Spleen (tissue), 11 donors: Measurements from ENCODE around the gene KPNA1. TPM values are rescaled to one million over a fixed set of nuclear protein-coding genes. Genes with fewer than 3 reads are reported as not detected.

Experiments
- DNase-seq: peaks from one replicate; pipeline ENCODE4 v3.0.0-alpha.2; 2020
- H3K27ac ChIP-seq, 8 donors: fragments of 200-600 bp; sonication (generic) in 7 of 8; 1 replicate in 4 of 8; 2 replicates in 4 of 8; pipeline versions ENCODE4 v1.5.0 to v1.8.0; 2016 to 2021; ENCODE audit warnings: inconsistent platforms in 4 of 8, mild to moderate bottlenecking in 4 of 8, moderate library complexity in 1 of 8
- H3K27me3 ChIP-seq, 7 donors: fragments of 200-600 bp; sonication (generic) in 6 of 7; replicated peaks in 1 of 7; 1 replicate in 4 of 7; 2 replicates in 3 of 7; pipeline versions ENCODE4 v1.5.0 to v1.8.0; 2016 to 2021; ENCODE audit warnings: inconsistent platforms in 3 of 7, mild to moderate bottlenecking in 1 of 7
- H3K36me3 ChIP-seq, 6 donors: fragments of 200-600 bp; sonication (generic) in 5 of 6; 1 replicate in 4 of 6; 2 replicates in 2 of 6; pipeline versions ENCODE4 v1.5.0 to v1.8.0; 2016 to 2021; ENCODE audit warnings: inconsistent platforms in 2 of 6
- H3K4me1 ChIP-seq, 6 donors: fragments of 200-600 bp; sonication (generic) in 5 of 6; 1 replicate in 3 of 6; 2 replicates in 3 of 6; pipeline versions ENCODE4 v1.5.0 to v1.8.0; 2016 to 2021; ENCODE audit warnings: inconsistent platforms in 3 of 6
- H3K4me3 ChIP-seq, 8 donors: fragments of 200-600 bp; sonication (generic) in 7 of 8; 1 replicate in 4 of 8; 2 replicates in 4 of 8; pipeline versions ENCODE4 v1.5.0 to v1.8.0; 2016 to 2021; ENCODE audit warnings: inconsistent platforms in 4 of 8, mild to moderate bottlenecking in 4 of 8, moderate library complexity in 2 of 8
- H3K9me3 ChIP-seq, 8 donors: fragments of 200-600 bp; sonication (generic) in 7 of 8; 1 replicate in 4 of 8; 2 replicates in 4 of 8; pipeline versions ENCODE4 v1.5.0 to v1.8.0; 2016 to 2021; ENCODE audit warnings: inconsistent platforms in 4 of 8
- CTCF ChIP-seq, 11 experiments: fragments of 200-600 bp in 7 of 11; fragments of 450-650 bp in 4 of 11; sonication (generic) in 4 of 11; IDR thresholded peaks in 8 of 11; conservative IDR thresholded peaks in 3 of 11; 1 replicate in 7 of 11; 2 replicates in 4 of 11; pipeline versions ENCODE4 v1.4.0 to v1.8.0; 2016 to 2021; ENCODE audit warnings: antibody characterized with exemption in 11 of 11, inconsistent platforms in 4 of 11, mild to moderate bottlenecking in 1 of 11
- POLR2A ChIP-seq, 3 donors: fragments of 450-650 bp; IDR thresholded peaks; one replicate each; pipeline ENCODE4 v1.5.1; 2017; ENCODE audit warnings: antibody characterized with exemption in 3 of 3, mild to moderate bottlenecking in 1 of 3
- POLR2AphosphoS5 ChIP-seq, 3 donors: sonication (generic); formaldehyde crosslinking; IDR thresholded peaks; one replicate each; pipeline ENCODE4 v1.5.1; 2017; ENCODE audit warnings: antibody characterized with exemption in 3 of 3
- WGBS, 5 donors: extraction: QIAGEN DNeasy Blood & Tissue Kit in 3 of 5; methylation state at CpG; one replicate each; pipeline versions ENCODE4 v1.1.5 to v1.1.7; 2013 to 2018; 5-methylcytosine and 5-hydroxymethylcytosine counted together
- intact Hi-C: fragments of 100-400 bp; cut with DNase I; formaldehyde crosslinking; loops from one replicate; pipeline ENCODE4 v1.15.0; 2023; ENCODE audit warnings: low total_unique reads
- polyA plus RNA-seq, 3 donors: library from polyadenylated mRNA; stranded (reverse); fragments of 200-250 nt; gene quantifications; one replicate each; pipeline ENCODE4 v1.2.1, GENCODE V29; 2013
- total RNA-seq, 7 donors: library from RNA; depleted of rRNA in 3 of 7; stranded (reverse); fragments of >200 nt in 3 of 7; fragmentation: NEBNext Ultra II Directional in 4 of 7; extraction: Animal tissue kit (Norgen Biotek cat#: 25700) in 4 of 7; gene quantifications; one replicate each; pipeline versions ENCODE4 v1.1.0 to v1.2.1, GENCODE V29; 2016 to 2021
- donor health status: healthy with polysubstance abuse.
- donor health status: DM: no; HTN: no; CAD: no; lungs with moderate emphysema.
- donor health status: DM: no; HTN: no; CAD: no.
- donor health status: Bipolar disorder and iron deficiency.
- donor health status: healthy.
- donor health status: DM: no; HTN: no; CAD: no.
- donor health status: DM: yes; HTN: yes; CAD: no.

KPNA1 gene
- total and polyA plus RNA-seq, 10 donors: 8.5 to 74.4 (median 45.7) TPM

GRCh38 chr3:122548076-122548475, 33.3 kb upstream of the KPNA1 start:
- Histone ChIP-seq H3K4me3 (no peak overlapping the region), H3K9me3 (no peaks in the 10 kb centered on the region), H3K27ac (no peak overlapping the region), H3K27me3 (no peaks in the 10 kb centered on the region), H3K36me3 (peaks cover 4 to 100% (median 89%) of the 10 kb centered on the region in 6 donors), H3K4me1 (peaks cover 0 to 4% (median 0%) of the 10 kb centered on the region in 6 donors)
- intact Hi-C loops: no loop called here
- no peak for DNase-seq
- TF ChIP-seq POLR2AphosphoS5 (IDR thresholded peaks at IDR 0.05): no peak
- no peak for TF ChIP-seq CTCF (IDR thresholded peaks at IDR 0.05 in 8 of 11, conservative IDR thresholded peaks at IDR 0.05 in 3 of 11)
- no peak for TF ChIP-seq POLR2A (IDR thresholded peaks at IDR 0.05)
- whole genome bisulfite sequencing, 5 donors: 89 to 96% (median 95%) methylated on average over 3 of the region's 3 CpGs

DNA sequence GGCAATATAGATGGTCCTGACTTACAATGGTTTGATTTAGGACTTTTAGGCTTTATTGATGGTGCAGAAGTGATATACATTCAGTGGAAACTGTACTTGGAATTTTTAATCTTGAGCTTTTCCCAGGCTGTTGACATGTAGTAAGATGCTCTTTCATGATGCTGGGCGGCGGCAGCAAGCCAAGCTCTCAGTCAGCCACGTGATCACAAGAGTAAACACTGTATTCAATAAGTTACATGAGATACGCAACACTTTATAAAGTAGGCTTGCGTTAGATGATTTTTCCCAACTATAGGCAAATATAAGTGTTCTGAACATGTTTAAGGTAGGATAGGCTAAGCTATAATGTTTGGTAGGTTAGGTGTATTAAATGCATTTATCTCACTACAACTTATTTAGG, 31.4 kb upstream of the KPNA1 start:
- TF ChIP-seq POLR2A (IDR thresholded peaks at IDR 0.05): no peak
- no peak for TF ChIP-seq CTCF (IDR thresholded peaks at IDR 0.05 in 8 of 11, conservative IDR thresholded peaks at IDR 0.05 in 3 of 11)
- no peak for TF ChIP-seq POLR2AphosphoS5 (IDR thresholded peaks at IDR 0.05)
- no peak overlapping the region for H3K27ac ChIP-seq
- H3K4me3 ChIP-seq: no peak overlapping the region
- no peaks in the 10 kb centered on the region for H3K4me1 ChIP-seq
- no peak for DNase-seq
- WGBS, 5 donors: 92 to 97% (median 95%) methylated on average over 5 of the region's 5 CpGs
- H3K9me3 ChIP-seq: no peaks in the 10 kb centered on the region
- no peaks in the 10 kb centered on the region for H3K27me3 ChIP-seq
- intact Hi-C loops: no loop called here
- H3K36me3 ChIP-seq: peaks cover 0 to 100% (median 87%) of the 10 kb centered on the region in 6 donors

- H3K4me1 ChIP-seq: peaks cover 0 to 23% (median 5%) of the 10 kb centered on the region in 6 donors
- no peaks in the 10 kb centered on the region for H3K27me3 ChIP-seq
- H3K27ac ChIP-seq: peak overlapping the region in 2 of 8 donors; percentile 28 to 43
- H3K9me3 ChIP-seq: no peaks in the 10 kb centered on the region
- no peak overlapping the region for H3K4me3 ChIP-seq
- intact Hi-C loops: no loop called here
- peaks cover 9 to 100% (median 81%) of the 10 kb centered on the region in 6 donors for H3K36me3 ChIP-seq
- DNase-seq: no peak
- 71 to 88% (median 82%) methylated on average over 7 of the region's 7 CpGs for WGBS, 5 donors
- TF ChIP-seq POLR2A (IDR thresholded peaks at IDR 0.05): no peak
- TF ChIP-seq POLR2AphosphoS5 (IDR thresholded peaks at IDR 0.05): no peak
- TF ChIP-seq CTCF (IDR thresholded peaks at IDR 0.05 in 8 of 11, conservative IDR thresholded peaks at IDR 0.05 in 3 of 11): no peak
Measured at GRCh38 chr3:122538956-122539490, 24.3 kb upstream of the KPNA1 start.

GRCh38 chr3:122536632-122537001, 21.9 kb upstream of the KPNA1 start:
- intact Hi-C loops: no loop called here
- Histone ChIP-seq H3K9me3 (no peaks in the 10 kb centered on the region), H3K4me1 (peaks cover 0 to 23% (median 5%) of the 10 kb centered on the region in 6 donors), H3K27me3 (no peaks in the 10 kb centered on the region), H3K36me3 (peaks cover 21 to 100% (median 85%) of the 10 kb centered on the region in 6 donors), H3K4me3 (no peak overlapping the region), H3K27ac (no peak overlapping the region)
- WGBS, 5 donors: 82 to 94% (median 87%) methylated on average over 3 of the region's 3 CpGs
- DNase-seq: no peak
- TF ChIP-seq CTCF (IDR thresholded peaks at IDR 0.05 in 8 of 11, conservative IDR thresholded peaks at IDR 0.05 in 3 of 11): no peak
- no peak for TF ChIP-seq POLR2AphosphoS5 (IDR thresholded peaks at IDR 0.05)
- no peak for TF ChIP-seq POLR2A (IDR thresholded peaks at IDR 0.05)
